ENCODE measurements around the gene KLK6. TPM values are rescaled to one million over a fixed set of nuclear protein-coding genes. Genes with fewer than 3 reads are reported as not detected.

Gene KLK6
- polyA plus RNA-seq (2013), result not detected

DNA sequence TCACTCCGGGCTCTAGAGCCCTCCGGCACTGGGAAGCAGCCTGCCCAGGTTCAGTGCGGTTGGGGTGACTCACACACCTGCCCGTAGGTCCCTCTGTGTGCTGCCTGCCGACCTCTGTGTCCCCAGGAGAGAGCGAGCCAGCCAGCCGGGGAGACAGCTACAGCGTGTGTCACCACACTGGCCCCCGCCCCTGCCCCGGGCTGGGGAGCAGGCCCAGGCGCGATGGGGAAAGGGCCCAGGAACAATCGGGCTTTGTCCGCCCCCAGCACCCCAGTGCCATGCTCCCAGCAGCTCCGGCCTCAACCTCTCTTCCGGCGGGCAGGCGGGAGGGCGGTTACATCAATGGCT is at the start of gene KLK6:
KLK6 (minus strand) TSS at position 179 of the 348 bp plus-strand sequence. CDS start 1,487 bp downstream, outside the sequence.
- no peaks in the 10 kb centered on the region for H3K4me1 ChIP-seq (ENCODE audit: control extremely low read depth in 1 of 4, control insufficient read depth in 4 of 4, insufficient read depth in 4 of 4, low read length in 3 of 4)
- H3K9me3 ChIP-seq (ENCODE audit: control extremely low read depth in 1 of 5, control insufficient read depth in 4 of 5, insufficient read depth in 2 of 5, low read depth in 1 of 5, low read length in 4 of 5), result no peaks in the 10 kb centered on the region
- POLR2A ChIA-PET, result no interaction called here
- WGBS (ENCODE audit: insufficient coverage), result 90% methylated on average over 19 of the region's 19 CpGs
- H3K36me3 ChIP-seq (ENCODE audit: control insufficient read depth in 4 of 4, insufficient read depth in 4 of 4, low read length in 3 of 4), result no peaks in the 10 kb centered on the region
- H3K27me3 ChIP-seq (replicated peaks in 2 of 5; ENCODE audit: control insufficient read depth in 4 of 5, insufficient read depth in 5 of 5, low read length in 4 of 5), result peaks cover 0 to 63% (median 6%) of the 10 kb centered on the region in 5 experiments
- no peak within 1 kb of the TSS for H3K4me3 ChIP-seq (ENCODE audit: control insufficient read depth in 1 of 7, extremely low read depth in 1 of 7, insufficient read depth in 4 of 7, low read depth in 2 of 7, low read length in 6 of 7)
- DNase-seq, result no peak
- H3K27ac ChIP-seq (ENCODE audit: insufficient read depth in 1 of 2, low read depth in 1 of 2, low read length in 2 of 2, poor library complexity in 1 of 2, severe bottlenecking in 2 of 2), result no peak within 1 kb of the TSS
- CTCF ChIA-PET, result no interaction called here

DNA sequence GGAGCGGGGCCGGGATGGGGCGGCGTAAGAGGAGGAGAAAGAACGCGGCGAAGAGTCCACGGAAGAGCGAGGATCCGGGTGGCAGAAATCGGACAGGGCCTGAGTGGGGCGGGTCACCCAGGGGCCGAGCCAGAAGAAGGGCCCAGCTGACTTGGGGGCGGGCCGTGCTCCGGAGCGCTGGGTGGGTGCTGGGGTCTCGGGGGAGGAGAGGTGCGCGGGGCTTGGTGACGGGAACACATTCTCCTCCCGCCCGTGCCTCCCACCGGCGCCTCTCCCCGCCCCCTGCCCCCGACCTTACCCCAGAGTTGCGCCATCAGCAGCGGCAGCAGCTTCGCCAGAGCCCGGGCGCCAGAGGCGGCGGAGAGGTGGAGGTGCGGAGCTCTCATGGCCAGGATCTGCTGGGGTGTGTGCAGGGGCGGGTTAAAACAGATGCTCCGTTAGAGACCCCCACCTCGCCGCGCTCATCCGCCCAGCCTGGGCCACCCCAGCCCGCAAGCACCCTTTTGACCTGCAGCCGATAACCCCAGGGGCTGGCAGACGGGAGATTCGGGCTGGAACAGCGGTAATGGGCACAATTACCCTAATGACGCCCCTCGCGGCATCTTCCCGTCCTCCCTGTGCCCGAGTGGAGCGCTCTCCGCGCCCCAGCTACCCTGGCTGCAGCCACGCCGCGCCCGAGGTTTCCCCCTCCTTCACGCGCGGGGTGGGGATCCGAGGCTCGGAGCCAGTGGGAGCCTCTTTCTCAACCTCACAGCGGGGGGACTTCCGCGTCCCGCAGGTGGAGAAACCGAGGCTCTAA is 49.6 kb upstream of the KLK6 start:
- peak overlapping the region in 1 of 7 experiments; percentile 52 for H3K4me3 ChIP-seq (ENCODE audit: control insufficient read depth in 1 of 7, extremely low read depth in 1 of 7, insufficient read depth in 4 of 7, low read depth in 2 of 7, low read length in 6 of 7)
- H3K4me1 ChIP-seq (ENCODE audit: control extremely low read depth in 1 of 4, control insufficient read depth in 4 of 4, insufficient read depth in 4 of 4, low read length in 3 of 4), result peaks cover 0 to 26% (median 10%) of the 10 kb centered on the region in 4 experiments
- CTCF ChIA-PET, result interaction anchor here (0.7 to 2.5 kb wide), 3 partner anchors 9 to 624 kb away, joined by 3 to 15 read pairs (median 4); no protein-coding TSS in a partner anchor
- peak in 2 of 3 donors; percentile 29 to 46 for DNase-seq
- POLR2A ChIA-PET, result no interaction called here
- peaks cover 3 to 86% (median 20%) of the 10 kb centered on the region in 5 experiments for H3K27me3 ChIP-seq (replicated peaks in 2 of 5; ENCODE audit: control insufficient read depth in 4 of 5, insufficient read depth in 5 of 5, low read length in 4 of 5)
- H3K27ac ChIP-seq (ENCODE audit: insufficient read depth in 1 of 2, low read depth in 1 of 2, low read length in 2 of 2, poor library complexity in 1 of 2, severe bottlenecking in 2 of 2), result no peak overlapping the region
- H3K9me3 ChIP-seq (ENCODE audit: control extremely low read depth in 1 of 5, control insufficient read depth in 4 of 5, insufficient read depth in 2 of 5, low read depth in 1 of 5, low read length in 4 of 5), result peaks cover 0 to 2% (median 0%) of the 10 kb centered on the region in 5 experiments
- no peaks in the 10 kb centered on the region for H3K36me3 ChIP-seq (ENCODE audit: control insufficient read depth in 4 of 4, insufficient read depth in 4 of 4, low read length in 3 of 4)
- WGBS (ENCODE audit: insufficient coverage), result 5% methylated on average over 48 of the region's 68 CpGs

- CTCF ChIA-PET, result no interaction called here
Measured at GRCh38 chr19:51016798-51017683, 47.6 kb upstream of the KLK6 start.

GRCh38 chr19:51015691-51016267 is 46.4 kb upstream of the KLK6 start:
- no peak for DNase-seq
- H3K9me3 ChIP-seq (ENCODE audit: control extremely low read depth in 1 of 5, control insufficient read depth in 4 of 5, insufficient read depth in 2 of 5, low read depth in 1 of 5, low read length in 4 of 5), result peaks cover 0 to 2% (median 0%) of the 10 kb centered on the region in 5 experiments
- ChIA-PET CTCF (interaction anchor here (1.1 kb wide), 1 partner anchor 90 kb away, joined by 3 read pairs; no protein-coding TSS in a partner anchor), POLR2A (no interaction called here)
- WGBS (ENCODE audit: insufficient coverage), result 86% methylated on average over 15 of the region's 19 CpGs
- no peaks in the 10 kb centered on the region for H3K36me3 ChIP-seq (ENCODE audit: control insufficient read depth in 4 of 4, insufficient read depth in 4 of 4, low read length in 3 of 4)
- peaks cover 3 to 80% (median 24%) of the 10 kb centered on the region in 5 experiments for H3K27me3 ChIP-seq (replicated peaks in 2 of 5; ENCODE audit: control insufficient read depth in 4 of 5, insufficient read depth in 5 of 5, low read length in 4 of 5)
- no peak overlapping the region for H3K27ac ChIP-seq (ENCODE audit: insufficient read depth in 1 of 2, low read depth in 1 of 2, low read length in 2 of 2, poor library complexity in 1 of 2, severe bottlenecking in 2 of 2)
- H3K4me3 ChIP-seq (ENCODE audit: control insufficient read depth in 1 of 7, extremely low read depth in 1 of 7, insufficient read depth in 4 of 7, low read depth in 2 of 7, low read length in 6 of 7), result no peak overlapping the region
- H3K4me1 ChIP-seq (ENCODE audit: control extremely low read depth in 1 of 4, control insufficient read depth in 4 of 4, insufficient read depth in 4 of 4, low read length in 3 of 4), result peaks cover 0 to 26% (median 10%) of the 10 kb centered on the region in 4 experiments

More at GRCh38 chr19:51016798-51017683, 47.6 kb upstream of the KLK6 start:
- Histone ChIP-seq H3K9me3 (ENCODE audit: control extremely low read depth in 1 of 5, control insufficient read depth in 4 of 5, insufficient read depth in 2 of 5, low read depth in 1 of 5, low read length in 4 of 5) (peaks cover 0 to 2% (median 0%) of the 10 kb centered on the region in 5 experiments), H3K27me3 (replicated peaks in 2 of 5; ENCODE audit: control insufficient read depth in 4 of 5, insufficient read depth in 5 of 5, low read length in 4 of 5) (peaks cover 3 to 75% (median 24%) of the 10 kb centered on the region in 5 experiments), H3K27ac (ENCODE audit: insufficient read depth in 1 of 2, low read depth in 1 of 2, low read length in 2 of 2, poor library complexity in 1 of 2, severe bottlenecking in 2 of 2) (no peak overlapping the region), H3K4me1 (ENCODE audit: control extremely low read depth in 1 of 4, control insufficient read depth in 4 of 4, insufficient read depth in 4 of 4, low read length in 3 of 4) (peaks cover 0 to 26% (median 10%) of the 10 kb centered on the region in 4 experiments), H3K4me3 (ENCODE audit: control insufficient read depth in 1 of 7, extremely low read depth in 1 of 7, insufficient read depth in 4 of 7, low read depth in 2 of 7, low read length in 6 of 7) (peak overlapping the region in 3 of 7 experiments; percentile 46 to 52 (median 47)), H3K36me3 (ENCODE audit: control insufficient read depth in 4 of 4, insufficient read depth in 4 of 4, low read length in 3 of 4) (no peaks in the 10 kb centered on the region)
- WGBS (ENCODE audit: insufficient coverage), result 1% methylated on average over 53 of the region's 68 CpGs
- peak; percentile 37 to 60 (median 54) for DNase-seq
- POLR2A ChIA-PET, result no interaction called here

DNA sequence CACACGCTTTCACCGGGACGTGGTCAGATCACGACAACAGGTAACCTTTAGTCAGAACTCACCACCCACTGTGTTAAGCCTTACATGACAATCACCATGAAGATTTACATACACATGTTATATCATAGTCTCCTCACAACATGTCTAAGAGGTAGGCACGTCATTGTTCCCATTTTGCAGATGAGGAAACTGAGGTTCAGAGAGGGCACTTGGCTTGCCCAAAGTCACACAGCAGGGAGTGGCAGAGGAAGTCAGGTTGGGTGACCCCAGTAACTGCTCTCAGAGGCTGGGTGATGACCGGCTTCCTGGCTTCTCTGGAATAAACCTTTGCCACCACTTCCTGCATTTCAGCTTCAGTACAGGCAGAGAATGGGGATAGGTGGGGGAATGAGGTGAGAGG is 44.9 kb upstream of the KLK6 start:
- Histone ChIP-seq H3K27ac (ENCODE audit: insufficient read depth in 1 of 2, low read depth in 1 of 2, low read length in 2 of 2, poor library complexity in 1 of 2, severe bottlenecking in 2 of 2) (no peak overlapping the region), H3K27me3 (replicated peaks in 2 of 5; ENCODE audit: control insufficient read depth in 4 of 5, insufficient read depth in 5 of 5, low read length in 4 of 5) (peaks cover 3 to 80% (median 18%) of the 10 kb centered on the region in 5 experiments), H3K36me3 (ENCODE audit: control insufficient read depth in 4 of 4, insufficient read depth in 4 of 4, low read length in 3 of 4) (no peaks in the 10 kb centered on the region), H3K9me3 (ENCODE audit: control extremely low read depth in 1 of 5, control insufficient read depth in 4 of 5, insufficient read depth in 2 of 5, low read depth in 1 of 5, low read length in 4 of 5) (peaks cover 0 to 2% (median 0%) of the 10 kb centered on the region in 5 experiments), H3K4me3 (ENCODE audit: control insufficient read depth in 1 of 7, extremely low read depth in 1 of 7, insufficient read depth in 4 of 7, low read depth in 2 of 7, low read length in 6 of 7) (no peak overlapping the region), H3K4me1 (ENCODE audit: control extremely low read depth in 1 of 4, control insufficient read depth in 4 of 4, insufficient read depth in 4 of 4, low read length in 3 of 4) (peaks cover 0 to 19% (median 7%) of the 10 kb centered on the region in 4 experiments)
- 85% methylated on average over 6 of the region's 6 CpGs for WGBS (ENCODE audit: insufficient coverage)
- ChIA-PET CTCF (no interaction called here), POLR2A (no interaction called here)
- no peak for DNase-seq

DNA sequence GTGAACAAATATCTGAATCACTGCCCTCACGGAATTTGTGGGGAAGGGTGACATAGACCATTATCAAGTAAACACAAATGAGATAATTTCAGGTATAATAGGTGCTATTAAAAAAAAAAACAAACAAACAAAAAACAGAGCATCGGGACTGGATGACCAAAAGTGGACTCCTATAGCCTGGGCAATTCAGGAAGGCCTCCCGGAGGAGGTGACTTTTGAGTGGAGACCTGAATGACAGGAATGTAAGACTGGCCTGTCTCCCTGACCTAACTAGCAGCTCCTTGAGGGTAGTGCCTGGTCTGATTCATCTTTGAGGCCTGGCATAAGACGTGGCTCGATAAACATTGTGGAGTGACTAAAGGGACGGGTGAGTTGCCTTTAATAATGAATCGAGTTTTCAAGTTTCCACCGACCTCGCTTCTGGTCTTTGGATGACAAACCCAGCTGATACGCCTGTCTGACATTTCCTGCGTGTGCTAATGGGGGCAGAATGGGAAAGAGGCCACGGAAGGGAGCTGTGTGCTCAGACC is 43.3 kb upstream of the KLK6 start:
- 74% methylated on average over 11 of the region's 12 CpGs for WGBS (ENCODE audit: insufficient coverage)
- Histone ChIP-seq H3K4me3 (ENCODE audit: control insufficient read depth in 1 of 7, extremely low read depth in 1 of 7, insufficient read depth in 4 of 7, low read depth in 2 of 7, low read length in 6 of 7) (no peak overlapping the region), H3K27me3 (replicated peaks in 2 of 5; ENCODE audit: control insufficient read depth in 4 of 5, insufficient read depth in 5 of 5, low read length in 4 of 5) (peaks cover 0 to 70% (median 20%) of the 10 kb centered on the region in 5 experiments), H3K4me1 (ENCODE audit: control extremely low read depth in 1 of 4, control insufficient read depth in 4 of 4, insufficient read depth in 4 of 4, low read length in 3 of 4) (peaks cover 0 to 11% (median 3%) of the 10 kb centered on the region in 4 experiments), H3K9me3 (ENCODE audit: control extremely low read depth in 1 of 5, control insufficient read depth in 4 of 5, insufficient read depth in 2 of 5, low read depth in 1 of 5, low read length in 4 of 5) (peaks cover 0 to 2% (median 0%) of the 10 kb centered on the region in 5 experiments), H3K36me3 (ENCODE audit: control insufficient read depth in 4 of 4, insufficient read depth in 4 of 4, low read length in 3 of 4) (no peaks in the 10 kb centered on the region), H3K27ac (ENCODE audit: insufficient read depth in 1 of 2, low read depth in 1 of 2, low read length in 2 of 2, poor library complexity in 1 of 2, severe bottlenecking in 2 of 2) (no peak overlapping the region)
- DNase-seq, result no peak
- POLR2A ChIA-PET, result no interaction called here
- CTCF ChIA-PET, result interaction anchor here (0.6 kb wide), 1 partner anchor 26 kb away, joined by 3 read pairs; no protein-coding TSS in a partner anchor

Data from common myeloid progenitor, CD34-positive (primary cell).